ENCODE results near the gene PAH. TPM values are rescaled to one million over a fixed set of nuclear protein-coding genes. Genes with fewer than 3 reads are reported as not detected.
"Not testable (repeated sequence)": the region's sequence is repeated elsewhere in the genome, so short reads cannot be mapped to it uniquely, and the experiment has no call there.

Gene PAH
- polyA plus RNA-seq, 1 donor: not detected

- no peak for DNase-seq (ENCODE audit: low read depth)
These were observed 25.3 kb downstream of the PAH start for GRCh38 chr12:102891756-102892155.

- no peak for DNase-seq (ENCODE audit: low read depth)
These were observed 28.5 kb downstream of the PAH start for GRCh38 chr12:102888511-102888910.

- no peak for DNase-seq (ENCODE audit: low read depth)
These were observed 31.8 kb downstream of the PAH start for GRCh38 chr12:102885043-102885932.

GRCh38 chr12:102883204-102883799 is 33.7 kb downstream of the PAH start:
- DNase-seq (ENCODE audit: low read depth): no peak

GRCh38 chr12:102880783-102881182 is 36.3 kb downstream of the PAH start:
- DNase-seq (ENCODE audit: low read depth): no peak

DNA sequence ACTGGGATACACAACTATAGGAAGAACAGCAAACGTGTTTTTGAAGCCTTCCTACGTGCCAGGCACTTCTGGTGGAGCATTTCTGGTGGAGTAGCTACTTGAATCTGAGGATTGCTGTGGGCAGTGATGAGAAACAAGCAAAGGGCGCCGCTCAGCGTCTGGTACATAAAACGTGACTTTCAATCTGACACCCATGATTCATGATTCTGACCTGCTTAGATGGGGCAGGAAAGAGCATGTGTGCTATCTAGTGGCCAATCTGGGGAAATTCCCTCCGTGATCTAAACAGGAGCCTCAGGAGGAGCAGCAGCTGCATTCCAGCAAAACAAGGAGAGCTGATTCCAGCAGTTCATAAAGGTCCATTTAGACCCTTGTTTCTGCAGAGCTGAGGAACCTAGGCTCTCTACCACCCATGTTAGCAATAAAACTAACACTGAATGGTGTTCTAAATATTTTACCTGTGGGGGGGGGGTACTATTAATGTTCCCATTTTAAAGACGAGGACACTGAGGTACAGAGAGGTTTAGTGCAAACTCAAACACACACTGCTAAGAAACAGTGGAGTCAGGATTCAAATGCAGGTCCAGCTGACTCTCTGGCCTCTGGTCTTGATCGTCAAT is 37.8 kb downstream of the PAH start:
- DNase-seq (ENCODE audit: low read depth): peak; percentile 28

- no peak for DNase-seq (ENCODE audit: low read depth)
These were observed 40.2 kb downstream of the PAH start for GRCh38 chr12:102876883-102877282.

- no peak for DNase-seq (ENCODE audit: low read depth)
These were observed 42.2 kb downstream of the PAH start for GRCh38 chr12:102874819-102875218.

DNA sequence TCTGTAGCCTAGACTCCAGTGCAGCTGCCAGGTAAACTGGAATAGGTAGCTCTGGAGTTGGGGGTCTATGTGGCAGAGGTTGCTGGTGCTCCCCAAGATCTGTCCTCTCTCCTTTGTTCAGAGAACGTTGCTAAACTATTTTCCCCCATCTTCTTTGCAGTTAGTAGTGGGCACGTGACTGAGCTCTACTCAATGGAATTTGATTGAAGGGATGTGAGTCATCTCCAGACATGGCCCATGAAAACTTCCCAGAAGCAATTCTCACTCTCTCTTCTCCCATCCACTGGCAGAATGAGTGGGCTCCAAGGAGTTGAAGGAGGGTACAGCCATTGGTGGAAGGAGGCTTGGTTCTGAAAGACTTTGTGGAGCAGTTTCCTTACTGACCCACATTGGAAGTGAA is 44.0 kb downstream of the PAH start:
- no peak for DNase-seq (ENCODE audit: low read depth)

GRCh38 chr12:102871014-102871413 is 46.0 kb downstream of the PAH start:
- DNase-seq (ENCODE audit: low read depth): no peak

GRCh38 chr12:102869571-102869970 is 47.5 kb downstream of the PAH start:
- DNase-seq (ENCODE audit: low read depth): no peak

- DNase-seq (ENCODE audit: low read depth): no peak
These were observed 51.0 kb downstream of the PAH start for GRCh38 chr12:102865821-102866615.

- DNase-seq (ENCODE audit: low read depth): no peak
These were observed 54.6 kb downstream of the PAH start for GRCh38 chr12:102862486-102862885.

DNA sequence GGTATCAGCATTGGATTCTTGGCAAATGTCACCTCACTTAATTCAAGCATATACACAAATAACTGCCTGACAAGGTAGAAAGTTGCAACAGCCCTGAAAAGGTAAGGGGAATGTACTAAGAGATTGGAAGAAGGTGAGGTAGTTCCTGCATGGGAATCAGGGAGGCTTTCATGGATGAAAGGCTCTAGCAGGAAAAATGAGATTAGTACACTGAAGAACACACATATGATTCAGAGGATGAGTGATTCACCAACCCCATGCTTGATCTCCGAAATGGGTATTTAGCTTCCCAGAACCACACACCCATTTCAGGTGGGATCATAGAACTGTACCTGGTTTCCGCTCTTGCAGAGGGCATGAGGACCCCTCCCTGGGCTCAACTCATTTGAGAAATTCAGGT is 65.8 kb downstream of the PAH start:
- DNase-seq (ENCODE audit: low read depth): no peak

DNA sequence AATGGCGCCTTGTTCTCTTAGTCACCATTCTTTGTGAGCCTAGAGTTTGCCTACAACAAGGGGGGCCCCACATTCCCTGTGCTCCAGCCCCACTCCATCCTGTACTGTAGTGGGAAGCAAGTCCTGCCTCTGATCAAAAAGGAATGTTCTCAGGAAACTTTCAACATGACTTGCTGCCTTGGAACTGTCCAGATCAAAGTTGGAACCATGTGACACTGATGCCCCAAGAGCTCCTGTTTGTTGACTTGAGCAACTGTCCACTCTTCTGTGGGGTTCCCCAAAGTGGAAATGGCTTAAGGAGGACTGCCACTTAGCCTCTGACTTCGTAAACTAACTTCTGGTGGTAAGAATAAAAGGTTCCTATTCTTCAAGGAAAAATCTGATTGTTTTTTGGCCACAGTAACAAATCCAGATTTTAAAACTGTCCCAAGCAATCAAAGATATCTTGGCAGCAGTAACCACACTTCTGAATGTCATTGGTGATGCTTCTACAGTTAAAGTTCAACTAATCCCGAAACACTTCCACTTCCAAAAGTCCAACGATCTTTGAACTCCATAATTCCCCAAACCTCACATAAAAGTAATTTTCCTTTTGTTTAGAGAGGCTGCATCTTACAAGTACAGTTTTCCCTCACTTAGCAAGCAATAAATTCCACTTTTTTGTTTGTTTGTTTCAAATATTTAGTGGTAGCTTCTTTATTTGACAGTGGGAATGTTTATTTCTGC is 67.2 kb downstream of the PAH start:
- no peak for DNase-seq (ENCODE audit: low read depth)

DNA sequence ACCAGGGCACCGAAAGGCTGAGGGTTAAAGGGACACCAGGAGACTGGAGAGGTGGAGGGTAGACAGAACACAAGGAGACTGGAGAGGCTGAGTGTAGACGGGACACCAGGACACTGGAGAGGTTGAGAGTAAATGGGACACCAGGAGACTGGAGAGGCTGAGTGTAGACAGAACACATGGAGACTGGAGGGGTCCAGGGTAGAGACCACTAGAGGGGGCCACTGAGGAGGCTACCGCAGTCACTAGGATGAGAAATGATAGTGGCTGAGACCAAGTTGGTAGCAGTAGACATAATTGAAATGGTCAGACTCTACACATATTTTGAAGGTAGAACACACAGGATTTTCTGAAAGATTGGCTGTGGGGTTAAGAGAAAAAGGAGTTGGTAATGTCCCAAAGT is 68.2 kb downstream of the PAH start:
- no peak for DNase-seq (ENCODE audit: low read depth)

DNA sequence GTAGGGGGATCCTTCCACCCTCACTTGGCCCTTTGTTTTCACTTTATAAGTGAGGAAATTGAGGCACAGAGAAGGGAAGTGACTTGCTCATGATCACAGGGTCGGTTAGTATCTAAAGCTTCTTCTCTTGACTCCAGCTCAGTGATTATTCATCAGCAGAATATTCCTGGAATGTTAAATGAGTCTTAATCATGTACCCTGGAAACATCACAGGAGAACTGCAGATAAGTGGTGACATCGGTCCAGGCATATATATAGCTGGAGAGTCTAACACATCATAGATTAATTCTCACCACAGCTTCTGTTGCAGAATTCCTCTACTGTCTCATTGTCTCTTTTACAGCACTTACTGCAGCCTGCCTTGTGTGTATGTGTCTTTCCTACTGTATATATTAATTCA is 69.9 kb downstream of the PAH start:
- DNase-seq (ENCODE audit: low read depth): no peak

GRCh38 chr12:102833687-102834441 is 83.2 kb downstream of the PAH start:
- no peak for DNase-seq (ENCODE audit: low read depth)

DNA sequence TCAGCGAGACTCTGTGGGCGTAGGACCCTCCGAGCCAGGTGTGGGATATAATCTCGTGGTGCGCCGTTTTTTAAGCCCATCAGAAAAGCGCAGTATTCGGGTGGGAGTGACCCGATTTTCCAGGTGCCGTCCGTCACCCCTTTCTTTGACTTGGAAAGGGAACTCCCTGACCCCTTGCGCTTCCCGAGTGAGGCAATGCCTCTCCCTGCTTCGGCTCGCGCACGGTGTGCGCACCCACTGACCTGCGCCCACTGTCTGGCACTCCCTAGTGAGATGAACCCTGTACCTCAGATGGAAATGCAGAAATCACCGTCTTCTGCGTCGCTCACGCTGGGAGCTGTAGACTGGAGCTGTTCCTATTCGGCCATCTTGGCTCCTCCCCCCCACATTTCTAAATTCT is 84.2 kb downstream of the PAH start:
- DNase-seq (ENCODE audit: low read depth): not testable (repeated sequence)

- DNase-seq (ENCODE audit: low read depth): peak; percentile 13
These were observed 92.7 kb downstream of the PAH start for GRCh38 chr12:102824218-102824835.

All from forelimb muscle (tissue), 1 donor.